NCI-H774 (cell line): ENCODE data around the gene TCERG1L.
"Not testable (repeated sequence)": the region's sequence is repeated elsewhere in the genome, so short reads cannot be mapped to it uniquely, and the experiment has no call there.

Experiments used
- DNase-seq: peaks from one replicate; lab custom pipeline; 2025; lab: John Stamatoyannopoulos, UW

Gene TCERG1L

DNA sequence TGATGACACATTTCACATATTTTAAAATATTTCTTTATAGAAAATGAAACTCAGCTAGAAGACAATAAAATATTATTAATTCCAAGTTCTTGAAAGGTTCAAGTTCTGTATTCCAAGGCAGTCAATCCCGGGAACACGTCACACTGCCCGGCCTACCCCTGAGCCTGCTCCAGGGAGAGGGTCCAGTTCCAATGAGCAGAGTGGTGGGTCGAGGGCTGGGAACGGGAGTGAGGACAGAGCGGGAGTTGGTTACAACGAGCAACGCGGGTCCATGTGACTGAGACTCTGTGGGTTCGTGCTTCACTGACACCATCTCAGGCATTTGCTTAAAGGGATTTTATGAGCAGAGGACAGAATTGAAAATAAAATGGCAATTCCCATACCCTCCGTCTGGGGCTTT, 209.4 kb downstream of the TCERG1L start:
- DNase-seq = no peak

DNA sequence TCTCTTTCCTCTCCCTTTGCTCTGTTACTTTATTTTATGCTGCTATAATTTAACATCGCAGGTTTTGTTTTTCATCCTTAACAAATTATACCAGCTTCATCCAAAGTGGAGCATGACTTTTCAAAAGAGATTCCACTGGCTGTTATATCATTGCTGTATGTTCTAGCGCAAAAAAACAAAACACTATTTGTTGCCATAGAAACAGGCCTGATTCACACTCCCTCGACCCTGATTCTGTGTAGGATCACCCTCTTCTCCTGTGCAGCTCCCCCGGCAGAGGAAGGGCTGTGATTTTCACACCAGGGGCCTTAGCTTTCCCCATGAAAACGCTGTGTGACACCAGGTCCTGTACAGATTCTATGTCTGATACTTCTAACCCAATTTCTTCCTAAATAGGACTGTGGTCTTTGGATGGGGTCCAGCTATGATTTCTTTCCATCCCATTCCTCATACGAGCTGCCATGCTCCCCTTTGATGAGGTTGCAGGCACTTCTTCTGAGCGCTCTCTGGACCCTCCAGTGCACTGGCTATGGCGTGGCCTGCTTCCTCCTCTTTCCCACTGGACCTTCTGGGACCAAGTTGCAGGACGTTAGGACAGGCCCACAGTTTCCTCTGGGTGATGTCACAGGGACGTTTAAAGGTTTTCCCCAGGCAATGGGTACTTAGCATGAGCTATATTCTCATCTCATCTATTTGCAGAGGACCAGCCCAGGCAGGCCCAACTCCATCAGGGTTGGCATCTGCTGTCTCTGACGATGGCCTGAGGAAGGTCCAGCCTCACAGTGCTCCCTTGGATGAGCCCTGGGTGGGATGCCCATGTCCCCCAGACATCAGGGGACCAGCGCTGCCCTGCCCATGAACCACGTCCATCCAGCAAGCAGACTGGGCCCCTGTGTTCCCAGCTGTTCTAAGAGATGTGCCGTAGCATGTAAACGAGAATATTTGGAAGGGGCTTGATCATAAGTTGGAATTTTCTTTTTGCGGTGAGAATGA, 210.8 kb downstream of the TCERG1L start:
- DNase-seq = not testable (repeated sequence)

DNA sequence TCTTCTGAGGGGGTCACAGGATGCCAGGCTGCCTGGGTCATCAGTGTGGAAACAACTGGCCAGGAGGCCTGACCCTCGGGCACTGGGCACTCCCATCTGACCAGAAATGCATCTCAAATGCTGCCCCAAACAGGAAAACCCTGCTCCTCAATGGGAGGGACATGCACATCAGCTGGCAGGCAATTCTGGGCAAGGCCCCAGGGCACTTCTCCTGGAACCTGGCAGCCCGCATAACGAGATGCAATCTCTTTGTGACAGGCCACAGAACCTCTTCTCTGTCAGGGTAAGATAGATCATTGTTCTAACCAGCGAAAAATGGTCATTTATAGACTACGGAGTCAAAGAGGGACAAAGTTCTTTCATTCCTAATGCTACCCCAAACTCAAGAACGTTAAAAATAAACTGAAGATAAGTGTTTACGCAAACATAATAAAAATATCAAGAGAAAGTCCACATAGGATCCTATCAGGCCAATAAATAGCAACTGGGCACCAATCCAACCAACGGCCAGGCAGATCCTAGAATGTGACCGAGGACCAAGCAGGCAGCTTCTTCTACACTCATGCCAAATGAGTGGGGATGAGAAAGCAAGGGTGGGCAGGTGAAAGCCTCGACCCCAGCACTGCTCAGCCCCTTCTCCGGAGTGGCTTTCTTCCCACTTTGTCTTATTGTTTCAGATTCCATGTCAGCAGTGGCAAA, 212.3 kb downstream of the TCERG1L start:
- peak; percentile 41 for DNase-seq

DNA sequence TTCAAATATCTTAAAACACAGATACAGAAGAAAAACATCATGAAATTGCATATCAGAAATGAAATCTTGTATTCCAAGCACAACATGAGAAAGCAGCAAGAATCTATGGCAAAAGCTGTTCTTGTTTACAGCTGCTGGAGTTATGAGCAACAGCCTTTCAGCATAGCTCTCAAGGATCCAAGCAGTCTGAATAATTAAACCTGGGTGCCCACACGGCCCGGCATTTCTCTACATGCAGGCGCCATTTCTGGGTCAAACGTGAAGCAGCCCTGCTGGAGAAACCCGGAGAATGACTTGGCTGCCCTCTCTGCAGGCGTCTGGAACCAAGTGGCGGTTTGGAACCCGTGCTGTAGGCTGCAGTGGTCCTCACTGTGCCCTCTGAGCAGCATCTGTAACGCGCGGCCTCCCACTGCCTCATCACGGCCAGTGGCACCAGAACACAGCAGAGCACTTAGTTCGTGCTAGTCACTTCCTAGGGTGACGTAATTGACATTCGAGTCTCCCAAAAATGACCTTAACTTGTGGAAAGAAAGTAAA, 213.0 kb downstream of the TCERG1L start:
- DNase-seq = no peak

DNA sequence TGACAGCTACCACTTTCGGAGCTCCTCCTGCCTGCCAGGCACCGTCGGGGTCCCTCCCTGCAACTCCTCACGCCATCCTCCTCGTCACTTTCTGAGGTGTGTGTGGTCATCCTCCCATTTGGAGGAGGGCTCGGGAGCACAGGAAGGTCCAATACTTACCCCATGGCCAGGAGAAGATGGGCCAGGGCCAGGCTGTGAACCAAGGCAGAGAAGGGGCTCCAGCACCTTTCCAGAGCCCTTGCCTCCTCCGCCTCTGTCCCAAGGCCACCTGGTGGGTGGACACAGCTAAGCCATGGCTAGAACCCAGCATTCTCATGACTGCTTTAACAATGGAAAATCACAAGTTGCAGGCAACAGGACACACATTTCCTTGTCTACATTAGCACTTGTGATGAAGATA, 215.5 kb downstream of the TCERG1L start:
- DNase-seq = no peak

DNA sequence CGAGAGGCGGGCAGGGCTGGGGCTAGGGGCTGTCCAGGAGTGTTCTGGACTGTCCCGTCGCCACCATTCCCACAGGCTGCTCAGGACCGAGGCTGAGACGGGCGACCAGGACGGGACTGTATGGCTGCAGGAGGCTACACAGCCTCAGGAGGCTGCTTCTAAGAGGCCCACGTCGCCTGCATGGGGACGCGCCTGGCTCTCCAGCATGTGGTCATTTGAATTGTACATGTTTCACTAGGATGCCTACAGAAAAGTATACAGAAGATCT, 216.3 kb downstream of the TCERG1L start:
- DNase-seq = no peak

DNA sequence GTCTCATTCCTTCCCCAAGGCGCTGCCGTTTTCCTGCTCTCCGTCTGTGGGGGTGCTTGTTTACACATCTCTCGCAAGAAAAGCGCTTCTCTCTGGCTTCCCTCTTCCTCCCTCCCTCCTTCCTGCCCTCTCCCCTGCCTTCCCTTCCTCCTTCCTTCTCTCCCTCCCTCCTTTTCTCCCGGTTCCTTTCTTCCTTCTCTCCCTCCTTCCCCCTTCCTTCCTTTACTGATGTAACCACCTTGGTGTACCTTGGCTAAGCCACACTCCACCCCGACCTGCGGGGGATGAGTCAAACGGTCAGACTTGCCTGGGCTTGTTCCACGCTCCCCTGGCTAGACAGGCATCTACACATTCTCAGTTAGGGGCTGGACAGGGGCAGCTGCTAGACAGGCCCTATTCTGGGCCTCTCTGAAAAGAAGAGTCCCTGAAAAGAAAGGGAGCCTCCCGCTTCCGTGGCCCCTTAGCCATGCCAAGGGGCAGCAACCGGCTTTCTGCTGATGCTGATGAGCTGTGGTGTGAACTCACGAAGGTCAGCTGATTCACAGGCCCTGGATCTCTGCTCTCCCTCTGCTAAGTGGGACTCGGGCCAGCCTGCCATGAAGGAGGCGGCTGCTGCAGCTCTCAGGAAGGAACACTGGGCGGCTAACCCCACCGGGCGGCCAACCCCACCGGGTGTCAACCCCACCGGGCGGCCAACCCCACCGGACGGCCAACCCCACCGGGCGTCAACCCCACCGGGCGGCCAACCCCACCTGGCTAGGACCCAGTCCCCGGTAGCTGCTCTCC, 216.8 kb downstream of the TCERG1L start:
- no peak for DNase-seq

DNA sequence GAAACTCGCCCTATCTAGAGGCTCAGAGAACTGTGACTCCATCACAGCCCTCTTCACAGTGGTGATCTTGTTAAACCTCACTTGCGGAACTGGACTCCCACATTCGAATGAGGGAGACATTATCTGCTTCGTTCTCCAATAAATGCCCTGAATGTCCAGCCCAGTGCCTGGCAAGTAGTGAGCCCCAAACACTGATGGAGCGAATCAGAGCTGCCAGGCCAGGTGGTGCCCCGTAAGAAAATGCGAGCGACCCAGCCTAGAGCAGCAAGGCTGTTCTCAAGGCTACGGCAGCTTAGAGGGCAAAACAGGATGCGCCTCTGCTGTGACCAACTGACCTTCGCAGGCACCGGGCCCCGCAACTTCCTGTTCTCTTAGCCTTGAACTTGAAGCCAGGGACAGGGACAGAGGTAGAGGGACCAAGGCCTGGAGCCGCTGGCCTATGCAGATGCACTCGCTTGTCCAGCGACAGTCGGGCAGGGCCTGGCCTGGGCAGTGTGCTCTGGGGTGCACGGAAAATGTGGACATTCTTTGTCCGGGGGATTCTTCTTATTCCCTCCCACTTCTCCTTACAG, 217.6 kb downstream of the TCERG1L start:
- DNase-seq = no peak

DNA sequence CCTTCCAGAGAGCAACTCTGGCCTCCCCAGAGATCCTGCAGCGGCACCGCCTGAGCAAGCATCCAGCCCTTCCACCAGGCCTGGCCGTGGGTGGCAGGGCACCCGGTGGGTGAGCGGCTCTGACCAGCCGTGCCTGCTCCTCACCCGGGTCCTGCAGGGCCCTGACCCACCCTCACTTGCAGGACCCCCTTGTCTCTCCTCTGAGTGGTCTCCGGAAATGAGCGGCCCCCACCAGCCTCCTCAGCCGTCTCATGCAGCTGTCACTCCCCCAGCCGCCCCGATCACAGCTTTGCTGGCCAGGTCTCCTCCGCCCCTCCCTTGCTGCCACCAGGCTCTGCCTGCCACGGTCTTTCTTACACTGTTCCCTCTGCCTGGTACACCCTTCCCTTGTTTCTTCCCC, 218.2 kb downstream of the TCERG1L start:
- DNase-seq = no peak

DNA sequence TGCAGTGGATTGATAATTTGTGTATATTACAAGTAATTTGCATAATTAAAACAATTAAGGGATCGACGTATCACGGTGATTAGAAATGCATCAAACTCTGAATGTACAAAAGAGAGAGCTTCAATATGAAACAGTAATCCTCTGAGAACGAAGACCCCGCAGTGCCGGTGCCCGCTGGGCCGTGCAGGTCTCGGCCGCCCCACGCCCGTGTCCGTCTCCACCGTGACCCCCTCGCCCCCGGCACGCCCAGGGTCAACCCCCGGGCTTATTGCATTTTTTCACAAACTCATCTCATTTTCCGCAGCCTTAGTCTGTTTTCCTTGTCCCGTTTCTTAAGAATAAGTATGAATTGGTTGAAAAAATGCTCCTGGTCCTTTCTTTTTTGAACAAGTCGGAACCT, 218.6 kb downstream of the TCERG1L start:
- no peak for DNase-seq

DNA sequence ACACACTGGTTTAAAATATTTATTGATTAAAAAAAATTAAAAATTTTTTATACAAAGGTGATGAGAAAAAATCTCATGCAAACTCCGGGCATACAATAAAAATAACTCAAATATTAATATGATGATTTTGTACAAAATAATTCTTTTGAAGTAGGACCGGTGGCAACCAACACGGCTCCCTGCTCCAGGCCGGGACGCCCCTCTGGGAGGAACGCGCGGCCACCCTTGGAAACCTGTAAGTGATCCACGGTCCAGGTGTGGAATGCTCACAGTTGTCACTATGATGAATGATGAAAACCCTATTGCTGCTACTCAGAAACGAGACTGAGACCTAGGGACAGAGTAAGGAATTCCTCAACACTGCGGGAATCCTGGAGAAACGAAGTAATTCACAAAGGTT, 219.1 kb downstream of the TCERG1L start:
- DNase-seq = no peak

DNA sequence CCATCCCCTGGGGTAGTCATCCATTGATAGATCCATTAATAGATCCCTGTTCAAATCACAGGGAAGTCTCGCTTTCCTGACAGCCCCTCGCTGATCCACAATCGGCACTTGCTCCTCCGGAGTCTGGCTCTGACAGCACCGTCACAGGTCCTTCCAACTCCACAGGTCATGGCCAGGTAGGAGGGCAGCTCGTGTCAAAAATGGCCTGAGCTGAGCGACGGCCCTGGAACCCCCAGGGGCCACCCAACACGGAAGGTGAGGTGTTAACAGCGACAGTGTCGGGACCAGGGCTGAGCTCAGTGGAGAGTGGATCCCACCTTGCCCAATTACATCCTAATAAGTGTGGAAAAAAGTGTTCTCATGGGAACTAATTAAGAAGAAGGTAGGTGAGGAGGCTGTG, 219.8 kb downstream of the TCERG1L start:
- DNase-seq = no peak

DNA sequence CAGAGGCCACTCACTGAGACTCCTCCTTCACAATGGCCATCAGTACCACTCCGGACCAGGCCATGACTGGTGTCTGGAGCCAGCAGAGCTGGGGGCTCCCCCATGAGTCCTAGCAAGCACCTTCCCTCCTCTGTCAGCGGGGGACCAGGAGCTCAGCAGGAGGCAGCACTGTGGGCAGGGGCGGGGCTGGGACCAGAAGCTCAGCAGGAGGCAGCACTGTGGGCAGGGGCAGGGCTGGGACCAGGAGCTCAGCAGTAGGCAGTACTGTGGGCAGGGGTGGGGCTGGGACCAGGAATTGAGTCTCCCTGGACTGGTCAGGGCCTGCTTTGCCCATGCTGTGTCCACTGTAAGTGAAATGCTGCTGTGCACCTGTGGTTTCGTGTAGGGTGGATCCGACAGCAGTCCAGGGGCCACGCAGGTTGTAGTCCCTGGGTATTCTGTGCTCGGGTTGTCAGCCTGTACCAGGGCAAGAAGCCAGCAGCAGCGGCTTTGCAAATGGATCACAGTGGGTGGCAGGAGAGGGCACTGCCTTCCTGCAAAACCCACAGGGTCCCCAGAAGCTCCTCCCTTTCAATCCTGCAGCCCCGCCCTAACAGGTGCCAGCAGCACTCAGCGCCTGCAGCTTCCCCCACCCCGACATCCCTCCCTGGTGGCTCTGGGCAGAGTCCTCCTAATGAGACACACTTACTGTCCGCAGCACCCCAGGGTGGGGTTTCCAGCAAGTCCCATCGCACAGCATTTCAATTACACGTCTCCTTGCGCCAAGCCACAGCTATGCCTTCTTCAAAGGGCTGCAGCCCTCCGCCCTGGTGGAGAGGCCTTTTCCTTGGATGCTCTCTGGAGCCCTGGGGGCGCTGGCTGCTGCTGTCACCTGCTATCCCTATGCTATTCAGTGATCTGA, 220.5 kb downstream of the TCERG1L start:
- peak; percentile 35 for DNase-seq

DNA sequence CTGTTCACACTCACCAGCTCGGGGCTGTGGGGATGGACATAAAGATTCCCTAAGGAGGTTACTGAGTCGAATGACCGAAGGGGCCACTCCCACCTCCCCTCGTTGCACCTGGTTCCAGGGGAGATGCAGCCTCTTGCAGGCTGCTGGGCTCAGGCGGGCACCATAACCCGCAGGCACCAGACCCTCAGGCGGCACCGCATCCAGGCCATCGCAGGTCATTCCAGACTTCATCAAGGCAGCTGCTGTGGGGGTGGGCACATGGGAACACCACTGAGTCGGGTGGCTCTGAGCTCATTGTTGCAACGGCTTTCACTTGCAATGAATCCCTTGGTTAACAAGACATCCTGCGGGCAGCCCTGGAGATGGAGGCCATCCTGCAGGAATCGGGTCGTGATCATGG, 221.7 kb downstream of the TCERG1L start:
- no peak for DNase-seq

DNA sequence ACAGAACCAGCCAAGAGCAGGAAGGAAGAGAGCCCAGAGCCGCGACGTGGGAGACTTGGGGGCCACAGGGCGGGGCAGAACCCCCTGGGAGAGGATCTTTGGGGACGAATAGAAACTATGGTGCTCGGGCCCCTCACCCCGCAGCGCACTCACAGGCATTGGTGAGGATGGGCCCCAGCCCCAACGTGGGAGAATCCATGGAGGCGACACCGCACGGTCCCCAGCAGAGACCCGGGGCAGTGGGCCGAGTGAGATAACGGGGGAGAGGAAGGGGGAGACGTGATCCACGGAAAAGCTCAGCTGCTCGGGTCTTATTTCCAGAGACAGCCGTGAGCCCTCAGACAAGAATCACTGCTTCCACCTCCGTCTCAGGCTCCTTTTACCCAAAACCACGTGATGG, 222.4 kb downstream of the TCERG1L start:
- DNase-seq = no peak

DNA sequence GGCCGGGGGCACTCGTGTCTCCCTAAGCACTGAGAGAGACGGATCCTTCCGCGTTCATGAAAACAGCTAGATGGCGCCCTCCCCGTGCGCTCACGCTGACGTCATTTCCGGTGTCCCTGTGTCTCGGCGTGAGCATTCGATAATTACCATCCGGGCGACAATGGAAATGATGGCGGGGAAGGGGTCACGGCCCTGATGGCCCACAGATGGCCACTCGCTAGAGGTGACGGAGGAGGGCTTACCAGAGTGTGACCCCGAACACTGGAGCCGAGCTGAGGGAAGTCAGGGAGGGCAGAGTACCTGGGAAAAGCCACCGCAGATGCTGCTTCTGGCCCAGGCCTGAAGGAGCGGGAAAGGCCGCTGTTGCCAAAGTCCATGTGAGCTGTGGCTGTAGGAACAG, 222.9 kb downstream of the TCERG1L start:
- DNase-seq = no peak

DNA sequence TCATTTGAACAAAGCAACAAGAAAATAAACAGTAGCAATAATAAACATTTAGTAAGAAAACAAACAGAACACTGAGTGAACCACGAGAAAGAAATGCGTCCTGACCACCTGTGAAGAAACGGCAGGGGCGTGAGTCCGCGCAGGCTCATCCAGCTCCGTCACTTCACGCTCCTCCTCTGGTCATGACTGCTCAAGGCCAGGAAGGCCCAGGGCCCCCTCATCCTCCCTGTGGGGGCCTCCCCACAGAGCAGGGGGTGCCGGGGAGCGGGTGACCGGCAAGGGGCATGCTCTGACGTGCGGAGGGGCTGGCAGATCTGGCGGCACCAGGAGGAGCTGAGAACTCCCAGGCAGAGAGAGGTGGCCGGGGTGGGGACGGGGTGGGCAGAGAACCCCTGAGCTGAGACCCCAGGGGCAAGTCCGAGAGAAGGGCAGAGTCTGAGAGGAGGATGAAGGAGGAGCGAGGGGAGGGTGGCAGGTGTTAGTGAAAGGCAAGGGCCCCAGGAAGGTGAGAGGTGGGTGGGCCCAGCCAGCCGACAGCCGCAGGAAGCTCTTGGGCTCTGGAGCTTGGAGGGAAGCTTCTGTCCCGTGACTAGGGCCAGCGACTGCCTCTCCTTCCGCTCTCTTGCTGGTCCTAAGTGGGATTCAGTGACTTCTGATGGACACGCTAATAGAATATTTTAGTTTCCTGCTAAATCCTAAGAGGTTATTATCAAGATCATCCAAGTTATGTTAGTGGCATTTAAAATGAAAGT, 223.9 kb downstream of the TCERG1L start:
- DNase-seq = no peak

DNA sequence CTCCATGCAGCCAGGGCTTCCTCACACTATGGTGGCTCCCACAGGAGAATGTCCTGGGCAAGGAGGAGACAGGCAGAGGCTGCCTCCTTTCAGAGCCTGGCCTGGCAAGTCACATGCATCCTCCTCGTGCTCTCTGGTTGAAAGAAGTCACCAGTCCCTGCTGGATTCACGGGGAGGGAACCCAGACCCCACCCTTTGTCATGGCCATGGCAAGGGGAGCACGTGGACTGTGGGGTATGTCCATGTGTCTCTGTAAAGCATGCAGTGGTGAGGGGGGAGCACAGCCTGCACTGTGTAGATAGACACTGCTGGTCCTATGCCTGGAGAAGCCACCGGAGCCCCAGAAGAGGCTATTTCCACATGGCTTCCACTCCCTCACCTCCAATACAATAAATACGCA, 225.0 kb downstream of the TCERG1L start:
- DNase-seq = no peak

DNA sequence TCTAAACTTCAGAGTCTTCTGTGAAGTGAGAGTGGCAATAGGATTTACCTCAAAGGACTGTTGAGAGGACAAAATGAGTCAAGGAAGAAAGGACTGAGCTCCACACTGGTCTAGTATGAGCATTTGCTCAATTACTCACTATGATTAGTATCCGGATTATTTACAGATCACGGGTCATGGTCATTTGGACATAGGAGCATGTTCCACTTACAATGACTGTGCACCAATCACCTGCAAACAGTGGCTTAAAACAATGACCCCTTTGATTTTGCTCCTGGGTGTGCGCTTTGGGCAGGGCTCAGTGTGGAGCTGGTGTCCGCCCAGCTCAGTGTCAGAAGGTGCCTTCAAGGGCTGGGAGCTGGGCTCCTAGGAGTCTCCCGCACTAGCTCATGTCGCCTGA, 225.4 kb downstream of the TCERG1L start:
- no peak for DNase-seq

DNA sequence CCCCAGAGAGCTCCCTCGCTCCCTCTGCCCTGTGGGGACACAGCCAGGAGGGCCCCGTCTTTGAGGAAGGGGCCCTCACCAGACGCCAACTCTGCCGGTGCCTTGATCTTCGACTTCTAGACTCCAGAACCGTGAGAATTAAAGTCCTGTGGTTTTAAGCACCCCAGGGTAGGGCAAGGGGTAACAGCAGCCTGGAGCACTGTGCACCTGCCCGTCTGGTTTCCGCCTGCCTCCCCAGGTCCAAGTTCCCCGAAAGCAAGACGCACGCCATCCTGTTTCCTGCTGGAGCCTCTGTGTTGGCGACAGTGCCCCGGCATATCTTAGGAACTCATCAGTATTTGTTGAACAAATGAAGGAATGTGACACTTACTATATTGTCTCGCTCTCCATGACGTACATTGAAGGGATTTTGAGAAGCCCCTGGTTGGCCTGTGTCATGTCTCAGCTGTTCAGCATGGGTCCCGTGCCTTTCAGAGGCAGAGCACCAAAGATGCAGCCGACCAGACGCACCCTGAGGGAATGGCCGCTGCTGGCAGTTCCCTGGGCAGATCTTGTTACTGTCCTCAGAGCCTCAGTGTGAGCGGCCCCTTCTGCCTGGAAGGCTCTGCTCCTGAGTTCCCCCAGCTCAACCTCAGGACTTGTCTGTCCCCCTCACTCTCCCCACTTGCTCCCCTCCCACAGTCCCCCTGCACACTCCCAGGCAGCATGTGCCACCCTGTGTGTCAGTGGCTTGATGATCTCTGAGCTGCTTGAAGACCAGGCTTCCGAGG, 226.2 kb downstream of the TCERG1L start:
- DNase-seq = no peak
